Tibial nerve (tissue), 4 donors: ENCODE results near the gene EVPLL. TPM values are rescaled to one million over a fixed set of nuclear protein-coding genes. Genes with fewer than 3 reads are reported as not detected.
"Not testable (repeated sequence)": the region's sequence is repeated elsewhere in the genome, so short reads cannot be mapped to it uniquely, and the experiment has no call there.

Experiments
- DNase-seq, 2 donors: peaks; one replicate each; pipeline ENCODE4 v3.0.0-alpha.2; 2019; ENCODE audit warnings: low spot score in 2 of 2
- H3K27ac ChIP-seq, 4 donors: fragments of 200-600 bp; sonication (generic) in 3 of 4; one replicate each; pipeline ENCODE4 v1.5.1; 2017 to 2019; ENCODE audit warnings: mild to moderate bottlenecking in 1 of 4
- H3K27me3 ChIP-seq, 2 donors: fragments of 200-600 bp; sonication (generic) in 1 of 2; one replicate each; pipeline versions ENCODE4 v1.5.1 to v1.6.0; 2017 to 2019
- H3K36me3 ChIP-seq, 3 donors: fragments of 200-600 bp; sonication (generic); one replicate each; pipeline ENCODE4 v1.5.1; 2018 to 2019
- H3K4me1 ChIP-seq, 4 donors: fragments of 200-600 bp; sonication (generic) in 3 of 4; one replicate each; pipeline ENCODE4 v1.5.1; 2017 to 2019
- H3K4me3 ChIP-seq, 4 donors: fragments of 200-600 bp; sonication (generic) in 3 of 4; one replicate each; pipeline ENCODE4 v1.5.1; 2017 to 2019; ENCODE audit warnings: mild to moderate bottlenecking in 1 of 4, moderate library complexity in 1 of 4
- H3K9me3 ChIP-seq, 4 donors: fragments of 200-600 bp; sonication (generic) in 3 of 4; one replicate each; pipeline ENCODE4 v1.5.1; 2017 to 2019
- EP300 ChIP-seq, 2 donors: sonication (generic); formaldehyde crosslinking; IDR thresholded peaks; one replicate each; pipeline ENCODE4 v1.6.1; 2017; ENCODE audit warnings: antibody characterized with exemption in 2 of 2, mild to moderate bottlenecking in 1 of 2
- POLR2A ChIP-seq, 2 donors: fragments of 450-650 bp; IDR thresholded peaks; one replicate each; pipeline ENCODE4 v1.6.1; 2017; ENCODE audit warnings: antibody characterized with exemption in 2 of 2, mild to moderate bottlenecking in 2 of 2, moderate library complexity in 2 of 2
- WGBS, 2 donors: methylation state at CpG; one replicate each; pipeline ENCODE4 v1.1.5; 2018; 5-methylcytosine and 5-hydroxymethylcytosine counted together
- total RNA-seq, 4 donors: library from RNA; depleted of rRNA; stranded (reverse); fragments of >200 nt; gene quantifications; one replicate each; pipeline ENCODE4 v1.1.0, GENCODE V29; 2016
- TF ChIP-seq, protein P1 (sequence below), 5 experiments: fragments of 200-600 bp in 3 of 5; fragments of 450-650 bp in 2 of 5; sonication (generic) in 3 of 5; IDR thresholded peaks; one replicate each; pipeline ENCODE4 v1.5.1; 2016 to 2019; ENCODE audit warnings: antibody characterized with exemption in 5 of 5, mild to moderate bottlenecking in 3 of 5, moderate library complexity in 2 of 5

Gene EVPLL
- total RNA-seq, 4 donors from 2014 or later = not detected

DNA sequence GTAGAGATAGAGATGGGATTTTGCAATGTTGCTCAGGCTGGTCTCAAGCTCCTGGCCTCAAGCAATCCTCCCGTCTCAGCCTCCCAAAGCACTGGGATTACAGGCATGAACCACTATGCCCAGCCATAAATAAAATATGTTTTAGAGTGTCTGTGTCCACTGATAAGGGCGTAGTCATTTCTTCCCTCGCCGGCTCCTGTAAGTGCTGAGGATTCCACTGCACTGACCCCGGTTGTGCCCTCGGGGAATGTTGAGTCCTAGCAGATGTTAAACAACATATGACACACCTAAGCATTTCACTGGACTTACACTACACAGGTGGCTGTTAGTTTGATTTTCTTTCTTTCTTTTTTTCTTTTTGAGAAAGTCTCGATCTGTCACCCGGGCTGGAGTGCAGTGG is 8.6 kb upstream of the EVPLL start:
- Histone ChIP-seq H3K27me3 (peaks cover 0 to 5% of the 10 kb centered on the region in 2 donors), H3K9me3 (no peaks in the 10 kb centered on the region), H3K4me1 (peaks cover 0 to 1% (median 0%) of the 10 kb centered on the region in 4 donors), H3K4me3 (no peak overlapping the region), H3K36me3 (no peaks in the 10 kb centered on the region), H3K27ac (no peak overlapping the region)
- no peak for TF ChIP-seq POLR2A (IDR thresholded peaks at IDR 0.05)
- TF ChIP-seq, protein P1, sequence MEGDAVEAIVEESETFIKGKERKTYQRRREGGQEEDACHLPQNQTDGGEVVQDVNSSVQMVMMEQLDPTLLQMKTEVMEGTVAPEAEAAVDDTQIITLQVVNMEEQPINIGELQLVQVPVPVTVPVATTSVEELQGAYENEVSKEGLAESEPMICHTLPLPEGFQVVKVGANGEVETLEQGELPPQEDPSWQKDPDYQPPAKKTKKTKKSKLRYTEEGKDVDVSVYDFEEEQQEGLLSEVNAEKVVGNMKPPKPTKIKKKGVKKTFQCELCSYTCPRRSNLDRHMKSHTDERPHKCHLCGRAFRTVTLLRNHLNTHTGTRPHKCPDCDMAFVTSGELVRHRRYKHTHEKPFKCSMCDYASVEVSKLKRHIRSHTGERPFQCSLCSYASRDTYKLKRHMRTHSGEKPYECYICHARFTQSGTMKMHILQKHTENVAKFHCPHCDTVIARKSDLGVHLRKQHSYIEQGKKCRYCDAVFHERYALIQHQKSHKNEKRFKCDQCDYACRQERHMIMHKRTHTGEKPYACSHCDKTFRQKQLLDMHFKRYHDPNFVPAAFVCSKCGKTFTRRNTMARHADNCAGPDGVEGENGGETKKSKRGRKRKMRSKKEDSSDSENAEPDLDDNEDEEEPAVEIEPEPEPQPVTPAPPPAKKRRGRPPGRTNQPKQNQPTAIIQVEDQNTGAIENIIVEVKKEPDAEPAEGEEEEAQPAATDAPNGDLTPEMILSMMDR (IDR thresholded peaks at IDR 0.05) = no peak
- no peak for TF ChIP-seq EP300 (IDR thresholded peaks at IDR 0.05)
- no peak for DNase-seq
- WGBS, 2 donors = 78 to 80% methylated on average over 8 of the region's 8 CpGs

DNA sequence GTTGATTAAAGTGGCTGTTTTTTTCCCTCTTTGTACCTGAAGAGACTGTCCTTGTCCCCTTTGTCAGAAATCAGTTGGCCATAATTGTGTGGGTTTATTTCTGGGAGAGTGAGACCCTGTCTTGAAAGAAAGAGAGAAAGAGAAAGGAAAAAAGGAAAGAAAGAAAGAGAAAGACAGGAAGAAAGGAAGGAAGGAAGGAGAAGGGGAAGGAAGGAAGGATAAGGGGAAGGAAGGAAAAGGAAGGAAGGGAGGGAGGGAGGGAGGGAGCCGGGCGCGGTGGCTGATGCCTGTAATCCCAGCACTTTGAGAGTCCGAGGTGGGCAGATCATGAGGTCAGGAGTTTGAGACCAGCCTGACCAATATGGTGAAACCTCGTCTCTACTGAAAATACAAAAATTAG is 6.8 kb upstream of the EVPLL start:
- no peaks in the 10 kb centered on the region for H3K36me3 ChIP-seq
- WGBS, 2 donors = 77 to 80% methylated on average over 5 of the region's 5 CpGs
- no peak overlapping the region for H3K27ac ChIP-seq
- peaks cover 0 to 5% of the 10 kb centered on the region in 2 donors for H3K27me3 ChIP-seq
- DNase-seq = no peak
- peaks cover 0 to 7% (median 0%) of the 10 kb centered on the region in 4 donors for H3K9me3 ChIP-seq
- H3K4me3 ChIP-seq = no peak overlapping the region
- no peaks in the 10 kb centered on the region for H3K4me1 ChIP-seq
- TF ChIP-seq, protein P1 (IDR thresholded peaks at IDR 0.05) = no peak
- TF ChIP-seq POLR2A (IDR thresholded peaks at IDR 0.05) (no peak), EP300 (IDR thresholded peaks at IDR 0.05) (no peak)

DNA sequence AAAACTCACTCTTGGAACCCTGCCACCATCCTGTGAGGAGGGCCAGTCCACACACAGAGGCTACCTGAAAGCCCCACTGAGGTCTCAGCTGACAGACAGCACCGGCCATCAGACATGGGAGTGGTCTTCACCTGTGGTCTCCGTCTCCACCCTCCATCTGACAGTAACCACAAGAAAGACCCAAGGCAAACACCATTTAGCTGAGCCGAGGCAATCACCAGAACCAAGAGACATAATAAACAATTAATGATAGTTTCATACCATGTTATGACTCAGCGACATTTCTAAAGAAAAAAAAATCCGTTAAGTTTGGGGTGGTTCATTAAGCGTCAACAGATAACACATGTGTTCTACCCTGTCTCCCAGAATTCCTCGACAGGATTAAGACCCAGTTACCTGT is 6.1 kb upstream of the EVPLL start:
- Histone ChIP-seq H3K27ac (no peak overlapping the region), H3K9me3 (peaks cover 0 to 9% (median 0%) of the 10 kb centered on the region in 4 donors), H3K4me3 (no peak overlapping the region), H3K4me1 (no peaks in the 10 kb centered on the region), H3K36me3 (no peaks in the 10 kb centered on the region), H3K27me3 (peaks cover 0 to 5% of the 10 kb centered on the region in 2 donors)
- DNase-seq = no peak
- TF ChIP-seq EP300 (IDR thresholded peaks at IDR 0.05) = no peak
- no peak for TF ChIP-seq POLR2A (IDR thresholded peaks at IDR 0.05)
- TF ChIP-seq, protein P1 (IDR thresholded peaks at IDR 0.05) = no peak
- 77% methylated on average over 7 of the region's 7 CpGs for WGBS, 2 donors

DNA sequence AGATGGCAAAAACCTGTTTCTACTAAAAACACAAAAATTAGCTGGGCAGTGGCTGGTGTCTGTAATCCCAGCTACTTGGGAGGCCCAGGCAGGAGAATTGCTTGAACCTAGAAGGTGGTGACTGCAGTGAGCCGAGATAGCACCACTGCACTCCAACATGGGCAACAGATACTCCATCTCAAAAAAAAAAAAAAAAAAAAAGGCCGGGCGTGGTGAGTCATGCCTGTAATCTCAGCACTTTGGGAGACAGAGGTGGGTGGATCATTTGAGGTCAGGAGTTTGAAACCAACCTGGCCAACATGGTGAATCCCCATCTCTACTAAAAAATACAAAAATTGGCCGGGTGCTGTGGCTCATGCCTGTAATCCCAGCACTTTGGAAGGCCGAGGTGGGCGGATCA is 4.4 kb upstream of the EVPLL start:
- not testable (repeated sequence) for H3K4me3 ChIP-seq, DNase-seq, H3K27ac ChIP-seq, H3K27me3 ChIP-seq, H3K9me3 ChIP-seq, H3K36me3 ChIP-seq, H3K4me1 ChIP-seq
- 83 to 90% methylated on average over 6 of the region's 6 CpGs for WGBS, 2 donors

DNA sequence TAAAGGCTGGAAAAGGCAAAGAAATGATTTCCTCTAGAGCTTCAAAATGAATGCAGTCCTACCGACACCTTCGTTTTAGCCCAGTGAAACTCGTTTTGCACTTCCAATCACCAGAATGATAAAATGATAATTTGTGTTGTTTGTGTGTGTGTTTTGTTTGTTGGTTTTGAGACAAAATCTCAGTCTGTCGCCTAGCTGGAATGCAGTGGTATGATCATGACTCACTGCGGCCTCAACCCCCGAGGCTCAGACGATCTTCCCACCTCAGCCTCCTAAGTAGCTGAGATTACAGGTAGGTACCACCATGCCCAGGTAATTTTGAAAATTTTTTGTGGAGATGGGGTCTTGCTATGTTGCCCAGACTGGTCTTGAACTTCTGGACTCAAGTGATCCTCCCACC is 3.4 kb upstream of the EVPLL start:
- peaks cover 0 to 3% of the 10 kb centered on the region in 2 donors for H3K27me3 ChIP-seq
- H3K9me3 ChIP-seq = peaks cover 0 to 9% (median 0%) of the 10 kb centered on the region in 4 donors
- WGBS, 2 donors = 88 to 90% methylated on average over 7 of the region's 7 CpGs
- TF ChIP-seq EP300 (IDR thresholded peaks at IDR 0.05) = no peak
- TF ChIP-seq, protein P1 (IDR thresholded peaks at IDR 0.05) = no peak
- TF ChIP-seq POLR2A (IDR thresholded peaks at IDR 0.05) = no peak
- H3K27ac ChIP-seq = no peak overlapping the region
- no peak for DNase-seq
- H3K4me1 ChIP-seq = no peaks in the 10 kb centered on the region
- no peaks in the 10 kb centered on the region for H3K36me3 ChIP-seq
- H3K4me3 ChIP-seq = no peak overlapping the region

DNA sequence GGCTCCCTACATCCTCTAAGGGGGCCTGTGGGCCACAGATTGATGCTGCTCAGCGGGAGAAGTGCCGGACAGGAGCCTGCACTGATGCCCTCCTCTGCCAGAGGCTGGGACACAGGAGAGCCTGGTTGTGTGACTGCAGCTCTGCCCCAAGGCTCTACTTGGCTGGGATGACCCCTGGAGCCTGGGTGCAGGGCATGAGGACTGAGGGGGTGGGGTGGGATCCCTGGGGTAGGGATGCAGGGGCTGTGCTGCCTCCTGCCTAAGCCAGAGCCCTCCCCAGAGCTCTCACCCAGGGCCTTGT is 577 bp downstream of the EVPLL start:
- TF ChIP-seq POLR2A (IDR thresholded peaks at IDR 0.05) (no peak), EP300 (IDR thresholded peaks at IDR 0.05) (no peak)
- TF ChIP-seq, protein P1 (IDR thresholded peaks at IDR 0.05) = no peak
- 100% methylated on average over 1 of the region's 2 CpGs for WGBS, 2 donors
- Histone ChIP-seq H3K4me1 (peaks cover 0 to 5% (median 2%) of the 10 kb centered on the region in 4 donors), H3K9me3 (peaks cover 0 to 9% (median 0%) of the 10 kb centered on the region in 4 donors), H3K27ac (no peak overlapping the region), H3K27me3 (peaks cover 0 to 35% of the 10 kb centered on the region in 2 donors), H3K36me3 (no peaks in the 10 kb centered on the region), H3K4me3 (no peak overlapping the region)
- DNase-seq = no peak

DNA sequence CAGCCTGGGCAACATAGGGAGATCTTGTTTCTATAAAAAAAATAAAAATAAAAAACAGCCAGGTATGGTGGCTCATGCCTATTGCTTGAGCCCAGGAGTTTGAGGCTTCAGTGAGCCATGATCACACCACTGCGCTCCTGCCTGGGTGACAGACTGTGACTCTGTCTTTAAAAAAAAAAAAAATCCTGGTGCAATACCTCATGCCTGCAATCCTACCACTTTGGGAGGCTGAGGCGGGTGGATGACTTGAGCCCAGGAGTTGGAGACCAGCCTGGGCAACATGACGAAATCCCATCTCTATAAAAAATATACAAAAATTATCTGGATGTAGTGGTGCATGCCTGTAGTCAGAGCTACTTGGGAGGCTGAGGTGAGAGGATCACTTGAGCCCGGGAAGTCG is 1.0 kb downstream of the EVPLL start:
- H3K9me3 ChIP-seq, DNase-seq, H3K36me3 ChIP-seq, H3K27ac ChIP-seq, H3K4me1 ChIP-seq, H3K4me3 ChIP-seq: not testable (repeated sequence)
- H3K27me3 ChIP-seq = peaks cover 0 to 40% of the 10 kb centered on the region in 2 donors
- 82 to 86% methylated on average over 5 of the region's 5 CpGs for whole genome bisulfite sequencing, 2 donors
